CD1c-positive myeloid dendritic cell (primary cell): ENCODE results near the gene CAMKK1.

ENCODE experiments used
- DNase-seq: peaks from one replicate; pipeline ENCODE4 v3.0.0-alpha.2; 2016; ENCODE audit errors: extremely low spot score

Gene CAMKK1

GRCh38 chr17:3893003-3893719 is at the start of gene CAMKK1:
Gene CAMKK1, minus strand, starts transcription at chr17:3893053. Its CDS starts 7,366 bp downstream, at chr17:3885687.
- peak; percentile 96 for DNase-seq

- DNase-seq: no peak
Observed at GRCh38 chr17:3940965-3941698, 48.3 kb upstream of the CAMKK1 start.

- DNase-seq: no peak
Observed at GRCh38 chr17:3937359-3937758, 44.5 kb upstream of the CAMKK1 start.

- DNase-seq: no peak
Observed at GRCh38 chr17:3935825-3936355, 43.0 kb upstream of the CAMKK1 start.

- DNase-seq: peak; percentile 65
Observed at GRCh38 chr17:3935140-3935542, 42.3 kb upstream of the CAMKK1 start.

- no peak for DNase-seq
Observed at GRCh38 chr17:3929764-3930163, 36.9 kb upstream of the CAMKK1 start.

DNA sequence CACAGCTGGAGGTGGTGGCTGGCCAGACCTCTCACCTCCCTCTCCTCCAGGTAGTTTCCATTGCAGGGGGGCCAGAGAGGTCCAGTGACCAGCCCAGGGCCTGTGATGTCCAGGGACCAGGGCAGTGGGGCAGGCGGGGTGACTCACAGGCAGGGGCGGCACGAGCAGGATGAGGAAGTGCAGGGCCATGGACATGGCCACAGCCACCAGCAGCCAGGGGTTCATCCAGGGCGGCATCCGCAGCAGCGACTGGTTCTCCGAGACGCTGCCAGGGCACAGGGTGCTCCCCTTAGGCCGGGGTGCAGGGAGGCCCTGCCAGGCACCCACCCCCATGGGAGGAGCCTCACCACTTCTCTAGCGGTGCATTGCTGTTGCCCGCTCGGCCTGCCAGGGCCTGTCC is 36.3 kb upstream of the CAMKK1 start:
- DNase-seq: peak; percentile 58

GRCh38 chr17:3928406-3928805 is 35.6 kb upstream of the CAMKK1 start:
- no peak for DNase-seq

- no peak for DNase-seq
Observed at GRCh38 chr17:3927628-3928340, 34.9 kb upstream of the CAMKK1 start.

DNA sequence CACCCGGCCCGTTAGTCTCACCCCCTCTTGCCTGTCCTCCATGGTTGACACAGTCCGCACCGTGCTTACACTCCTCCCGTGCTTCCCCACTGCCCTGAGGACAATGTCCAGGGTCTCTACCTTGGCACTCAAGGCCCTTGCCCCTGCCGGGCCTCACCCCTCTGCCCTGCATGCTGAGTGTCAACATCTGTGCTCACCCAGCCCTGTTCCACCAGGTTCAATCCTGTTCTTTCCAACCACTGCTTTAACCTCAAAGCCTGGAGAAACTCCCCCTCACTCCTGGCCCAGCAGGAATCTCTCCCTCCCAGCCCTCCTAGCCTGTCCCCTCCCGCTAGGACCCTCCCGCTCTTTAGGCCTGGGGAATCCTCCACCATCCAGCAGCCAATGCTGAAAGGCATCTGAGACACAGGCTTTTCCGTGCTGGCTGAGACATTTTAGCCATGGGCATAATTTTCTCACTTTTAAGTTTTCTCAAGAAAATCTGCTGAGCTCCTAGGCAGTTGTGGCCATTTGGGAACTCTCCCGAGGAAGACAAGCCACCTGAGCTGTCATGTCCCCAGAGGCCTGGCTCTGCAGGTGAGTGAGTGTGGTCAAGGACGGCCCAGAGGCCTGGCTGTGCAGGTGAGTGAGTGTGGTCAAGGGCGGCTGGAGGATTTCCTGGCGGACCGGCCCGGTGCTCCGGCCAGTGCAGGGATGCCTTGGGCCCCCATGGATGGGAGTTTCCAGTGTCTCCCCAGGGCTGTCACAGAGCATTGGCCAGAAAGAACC is 34.2 kb upstream of the CAMKK1 start:
- DNase-seq: no peak

- no peak for DNase-seq
Observed at GRCh38 chr17:3925684-3926485, 33.0 kb upstream of the CAMKK1 start.

DNA sequence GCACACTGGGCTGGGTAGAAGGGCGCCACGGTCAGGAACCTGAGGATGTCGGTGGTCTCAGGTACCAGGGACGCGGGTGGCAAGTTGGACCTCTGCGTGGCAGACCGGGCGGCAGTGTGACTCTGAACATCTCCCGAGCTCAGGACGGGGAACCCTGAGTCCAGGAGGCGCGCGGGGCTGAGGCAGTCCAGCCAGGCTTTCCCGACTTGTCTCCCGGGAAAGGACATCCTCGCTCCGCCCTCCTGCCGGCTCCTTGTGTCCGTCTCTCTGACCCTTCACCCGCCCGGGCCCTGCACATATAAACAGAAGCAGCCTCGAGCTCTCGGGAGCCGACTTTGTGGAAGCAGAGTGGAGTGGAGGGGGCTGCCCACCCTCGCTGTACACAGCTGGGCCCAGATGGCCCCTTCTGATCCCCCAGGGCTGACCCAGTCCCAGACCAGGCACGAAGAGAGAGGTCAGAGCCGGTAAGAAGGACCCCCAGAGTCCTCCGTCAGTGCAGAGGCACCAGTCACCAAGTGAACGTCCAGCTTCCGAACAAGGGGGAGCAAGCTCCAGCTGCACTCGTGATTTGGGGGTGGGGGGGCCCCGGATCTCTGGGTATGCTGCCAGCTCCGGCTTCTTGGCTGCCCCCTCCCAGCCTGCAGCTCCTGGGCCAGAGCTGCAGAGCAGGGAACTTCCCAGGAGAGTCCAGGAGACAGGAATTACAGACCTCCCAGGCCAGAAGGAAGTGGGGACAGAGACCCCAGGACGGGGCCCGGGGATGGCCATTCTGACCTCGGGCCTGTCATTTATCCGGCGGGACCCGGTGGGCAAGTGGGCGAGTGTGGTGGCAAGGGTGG is 31.9 kb upstream of the CAMKK1 start:
- DNase-seq: no peak

DNA sequence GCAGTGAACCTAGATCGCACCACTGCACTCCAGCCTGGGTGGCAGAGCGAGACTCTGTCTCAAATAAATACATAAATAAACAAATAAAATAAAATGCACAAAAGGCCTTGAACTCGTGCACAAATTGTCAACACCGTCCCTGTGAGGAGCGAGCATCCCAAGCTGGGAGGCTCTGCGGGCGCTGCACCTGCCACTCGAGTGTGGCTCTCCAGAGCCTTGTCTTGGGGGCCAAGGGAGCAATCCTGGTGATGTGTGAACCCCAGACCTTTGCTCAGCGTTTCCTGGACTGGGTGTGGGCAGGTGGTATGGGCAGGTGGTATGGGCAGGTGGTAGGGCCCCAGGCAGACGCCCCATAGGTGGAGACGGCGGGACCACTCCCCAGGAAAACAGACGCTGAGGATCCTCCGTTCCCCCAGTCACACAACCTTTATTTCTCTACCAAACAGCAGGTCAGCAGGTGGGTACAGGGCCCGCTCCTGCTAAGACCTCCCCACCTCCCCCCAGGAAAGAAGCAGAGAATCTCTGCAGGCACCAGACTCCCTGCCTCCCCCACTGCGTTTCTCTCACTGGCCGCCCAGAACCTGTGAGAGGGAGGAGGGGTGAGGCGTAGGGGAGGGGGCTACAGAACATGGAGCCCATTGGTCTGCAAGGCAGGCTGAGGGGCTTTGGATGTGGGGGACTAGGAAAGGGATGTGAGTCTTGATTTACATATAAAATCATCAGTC is 30.8 kb upstream of the CAMKK1 start:
- DNase-seq: no peak

DNA sequence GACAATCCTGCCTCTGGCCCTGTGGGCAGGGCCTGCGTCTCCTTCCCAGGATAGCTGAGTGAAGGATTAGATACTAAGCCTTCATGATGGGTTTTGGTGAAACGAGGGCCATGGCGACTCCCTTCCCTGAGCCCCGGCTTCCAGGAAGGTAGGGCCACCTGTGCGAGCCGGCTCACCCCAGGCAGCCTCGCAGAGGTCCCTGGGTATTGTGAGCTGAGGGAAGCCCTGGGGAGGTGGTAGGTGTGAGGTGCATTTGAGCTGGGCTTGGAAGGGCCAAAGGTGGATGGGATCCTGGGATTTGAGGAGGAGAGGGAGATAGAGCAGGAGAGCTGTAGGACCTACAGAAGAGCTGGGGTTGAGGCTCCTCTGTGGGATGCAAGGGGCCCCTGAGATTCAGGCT is 29.9 kb upstream of the CAMKK1 start:
- no peak for DNase-seq

DNA sequence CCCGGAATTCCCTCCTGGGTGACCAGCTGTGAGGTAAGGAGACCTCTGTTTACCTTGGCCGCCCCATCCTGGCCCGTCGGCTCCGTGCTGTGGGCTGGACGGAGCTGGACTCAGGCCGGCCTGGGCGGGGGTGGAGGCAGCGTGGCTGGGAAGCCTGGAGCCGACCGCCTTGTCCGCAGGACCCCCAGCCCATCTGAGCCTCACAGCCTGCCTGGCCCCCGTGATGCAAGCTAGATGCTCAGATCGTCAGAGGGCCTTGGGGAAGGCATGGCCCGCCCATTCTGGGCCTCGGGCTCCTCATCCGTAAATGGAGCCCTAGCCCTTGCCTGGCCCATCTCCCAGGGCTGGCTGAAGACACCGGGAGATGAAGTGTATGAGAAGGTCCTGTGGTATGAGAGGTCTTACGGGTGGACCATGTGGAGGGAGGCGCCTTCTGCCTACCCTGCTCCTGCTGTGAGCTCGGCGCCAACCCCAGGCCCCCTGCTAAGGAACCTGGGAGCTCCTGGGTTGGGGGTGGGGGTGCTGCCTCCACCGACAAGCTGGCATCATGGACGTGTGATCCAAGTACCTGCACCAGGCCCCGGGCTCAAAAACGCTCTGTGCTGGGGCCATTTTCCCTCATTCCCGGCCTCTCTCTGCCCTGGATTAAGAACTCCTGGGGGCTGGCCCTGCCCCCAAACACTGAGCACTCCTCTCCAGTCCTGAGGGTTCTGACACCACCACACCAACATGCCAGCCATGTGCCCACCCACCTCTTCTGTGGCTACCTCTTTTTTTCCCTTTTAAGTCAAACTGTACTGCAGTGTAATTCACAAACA is 28.9 kb upstream of the CAMKK1 start:
- DNase-seq: no peak

GRCh38 chr17:3921006-3921405 is 28.2 kb upstream of the CAMKK1 start:
- no peak for DNase-seq

GRCh38 chr17:3919123-3919624 is 26.3 kb upstream of the CAMKK1 start:
- no peak for DNase-seq
